ENCODE results near the gene TBATA. TPM values are rescaled to one million over a fixed set of nuclear protein-coding genes. Genes with fewer than 3 reads are reported as not detected.

The TBATA gene
- polyA plus RNA-seq, 1 donor (not counting 4 experiments of a cell fraction or from before 2014, with no cell fraction given): not detected

- Histone ChIP-seq H3K4me1 (ENCODE audit: control insufficient read depth, extremely low read depth, insufficient read depth, low read length) (peaks cover 4% of the 10 kb centered on the region), H3K27me3 (ENCODE audit: control insufficient read depth, extremely low read depth, insufficient read depth, low read length) (peaks cover 27% of the 10 kb centered on the region), H3K9me3 (ENCODE audit: control insufficient read depth, low read depth, low read length) (no peaks in the 10 kb centered on the region), H3K4me2 (ENCODE audit: control insufficient read depth, extremely low read depth, insufficient read depth, low read depth, low read length) (peak overlapping the region; percentile 32), H4K20me1 (ENCODE audit: control insufficient read depth, extremely low read depth, insufficient read depth, low read length) (peaks cover 3% of the 10 kb centered on the region), H3K9me1 (ENCODE audit: control insufficient read depth, extremely low read depth, insufficient read depth, low read length) (no peaks in the 10 kb centered on the region), H2AFZ (ENCODE audit: control insufficient read depth, low read length) (no peak overlapping the region), H3K9ac (ENCODE audit: control insufficient read depth, extremely low read depth, insufficient read depth, low read length) (no peak overlapping the region), H3K27ac (ENCODE audit: control insufficient read depth, insufficient read depth, low read length) (no peak overlapping the region), H3K79me2 (ENCODE audit: control insufficient read depth, insufficient read depth, low read length) (no peaks in the 10 kb centered on the region), H3K36me3 (ENCODE audit: control insufficient read depth in 2 of 2, extremely low read depth in 1 of 2, insufficient read depth in 2 of 2, low read length in 2 of 2) (no peaks in the 10 kb centered on the region), H3K4me3 (ENCODE audit: control insufficient read depth in 2 of 3, extremely low read depth in 1 of 3, insufficient read depth in 2 of 3, low read depth in 1 of 3, low read length in 3 of 3) (no peak overlapping the region)
- dilution Hi-C loops (cut with MboI; ENCODE audit: extremely low pct_ligation_motif_present, low sequenced_read_pairs): no loop called here
- TF ChIP-seq CTCF (optimal IDR thresholded peaks at IDR 0.05 in 1 of 3, IDR thresholded peaks at IDR 0.05 in 1 of 3, conservative IDR thresholded peaks at IDR 0.05 in 1 of 3; ENCODE audit: extremely low read depth in 1 of 3, insufficient read depth in 2 of 3, low read length in 3 of 3) (no peak), EZH2 (IDR thresholded peaks at IDR 0.05; ENCODE audit: low read length) (no peak)
- DNase-seq (ENCODE audit: low read depth, low spot score): no peak
- FAIRE-seq: no peak
Measured at GRCh38 chr10:70759781-70760180, 25.4 kb downstream of the TBATA start.

- dilution Hi-C loops (cut with MboI; ENCODE audit: extremely low pct_ligation_motif_present, low sequenced_read_pairs): no loop called here
- DNase-seq (ENCODE audit: low read depth, low spot score): peak; percentile 36
- H4K20me1 ChIP-seq (ENCODE audit: control insufficient read depth, extremely low read depth, insufficient read depth, low read length): peaks cover 3% of the 10 kb centered on the region
- H3K27me3 ChIP-seq (ENCODE audit: control insufficient read depth, extremely low read depth, insufficient read depth, low read length): peaks cover 27% of the 10 kb centered on the region
- peaks cover 4% of the 10 kb centered on the region for H3K4me1 ChIP-seq (ENCODE audit: control insufficient read depth, extremely low read depth, insufficient read depth, low read length)
- peak; percentile 73 for FAIRE-seq
- no peaks in the 10 kb centered on the region for H3K9me3 ChIP-seq (ENCODE audit: control insufficient read depth, low read depth, low read length)
- no peak overlapping the region for H3K27ac ChIP-seq (ENCODE audit: control insufficient read depth, insufficient read depth, low read length)
- no peak overlapping the region for H3K4me2 ChIP-seq (ENCODE audit: control insufficient read depth, extremely low read depth, insufficient read depth, low read depth, low read length)
- H3K4me3 ChIP-seq (ENCODE audit: control insufficient read depth in 2 of 3, extremely low read depth in 1 of 3, insufficient read depth in 2 of 3, low read depth in 1 of 3, low read length in 3 of 3): no peak overlapping the region
- H3K9me1 ChIP-seq (ENCODE audit: control insufficient read depth, extremely low read depth, insufficient read depth, low read length): no peaks in the 10 kb centered on the region
- TF ChIP-seq CTCF (optimal IDR thresholded peaks at IDR 0.05 in 1 of 3, IDR thresholded peaks at IDR 0.05 in 1 of 3, conservative IDR thresholded peaks at IDR 0.05 in 1 of 3; ENCODE audit: extremely low read depth in 1 of 3, insufficient read depth in 2 of 3, low read length in 3 of 3) (peak; percentile 77 to 83 (median 78)), EZH2 (IDR thresholded peaks at IDR 0.05; ENCODE audit: low read length) (peak; percentile 4)
- no peaks in the 10 kb centered on the region for H3K36me3 ChIP-seq (ENCODE audit: control insufficient read depth in 2 of 2, extremely low read depth in 1 of 2, insufficient read depth in 2 of 2, low read length in 2 of 2)
- no peak overlapping the region for H2AFZ ChIP-seq (ENCODE audit: control insufficient read depth, low read length)
- no peak overlapping the region for H3K9ac ChIP-seq (ENCODE audit: control insufficient read depth, extremely low read depth, insufficient read depth, low read length)
- no peaks in the 10 kb centered on the region for H3K79me2 ChIP-seq (ENCODE audit: control insufficient read depth, insufficient read depth, low read length)
Measured at GRCh38 chr10:70758757-70759514, 26.2 kb downstream of the TBATA start.
